CD4-positive, alpha-beta memory T cell (primary cell): Measurements from ENCODE around the gene EFHC2. TPM values are rescaled to one million over a fixed set of nuclear protein-coding genes. Genes with fewer than 3 reads are reported as not detected.

Experiments
- CTCF ChIA-PET: fragments of 350-600 bp; sonication (Branson Sonifier 250); formaldehyde crosslinking; loops from one replicate; lab custom pipeline; 2021; ENCODE audit warnings: inconsistent platforms; ENCODE audit not compliant: partially characterized antibody; lab: Charles Lee
- POLR2A ChIA-PET: fragments of 350-600 bp; sonication (Branson Sonifier 250); formaldehyde crosslinking; loops from one replicate; lab custom pipeline; 2021; ENCODE audit not compliant: partially characterized antibody; lab: Charles Lee
- DNase-seq, 5 donors: peaks; one replicate each; pipeline versions ENCODE4 v3.0.0 to v3.0.0-alpha.2; 2020 to 2022; ENCODE audit warnings: mixed read lengths in 1 of 5
- H3K27ac ChIP-seq: one replicate; pipeline ENCODE4 v1.7.0; 2013; ENCODE audit warnings: low read depth, low read length
- H3K27me3 ChIP-seq: 2 replicates; pipeline ENCODE4 v1.7.0; 2013; ENCODE audit warnings: mild to moderate bottlenecking, low read length, moderate library complexity; ENCODE audit not compliant: insufficient read depth
- H3K36me3 ChIP-seq: 2 replicates; pipeline ENCODE4 v1.7.0; 2013; ENCODE audit warnings: mild to moderate bottlenecking, low read length, moderate library complexity; ENCODE audit not compliant: insufficient read depth
- H3K4me1 ChIP-seq: 2 replicates; pipeline ENCODE4 v1.7.0; 2013; ENCODE audit warnings: mild to moderate bottlenecking, low read length, moderate library complexity; ENCODE audit not compliant: insufficient read depth
- H3K4me3 ChIP-seq, 2 donors: one replicate each; pipeline ENCODE4 v1.7.0; 2013; ENCODE audit warnings: low read length in 2 of 2, mild to moderate bottlenecking in 1 of 2
- H3K9me3 ChIP-seq, 2 donors: one replicate each; pipeline ENCODE4 v1.7.0; 2013; ENCODE audit warnings: low read length in 2 of 2, control low read depth in 1 of 2; ENCODE audit not compliant: control insufficient read depth in 1 of 2
- H3K27ac Mint-ChIP-seq, 7 donors: one replicate each; pipeline ENCODE4 v1.8.0; 2020 to 2021; ENCODE audit warnings: mixed read lengths in 7 of 7, mild to moderate bottlenecking in 6 of 7, inconsistent platforms in 3 of 7, moderate library complexity in 3 of 7
- H3K27me3 Mint-ChIP-seq, 2 donors: one replicate each; pipeline ENCODE4 v1.8.0; 2020 to 2021; ENCODE audit warnings: mixed read lengths in 2 of 2
- H3K36me3 Mint-ChIP-seq, 2 donors: one replicate each; pipeline ENCODE4 v1.8.0; 2020 to 2021; ENCODE audit warnings: mixed read lengths in 2 of 2, inconsistent platforms in 1 of 2, mild to moderate bottlenecking in 1 of 2
- H3K4me1 Mint-ChIP-seq, 4 donors: one replicate each; pipeline ENCODE4 v1.8.0; 2020 to 2021; ENCODE audit warnings: mixed read lengths in 4 of 4, mild to moderate bottlenecking in 1 of 4
- H3K4me3 Mint-ChIP-seq, 8 donors: one replicate each; pipeline ENCODE4 v1.8.0; 2020 to 2021; ENCODE audit warnings: mixed read lengths in 8 of 8, mild to moderate bottlenecking in 7 of 8, moderate library complexity in 6 of 8, inconsistent platforms in 3 of 8
- H3K9me3 Mint-ChIP-seq, 8 donors: one replicate each; pipeline ENCODE4 v1.8.0; 2020 to 2021; ENCODE audit warnings: mixed read lengths in 8 of 8, mild to moderate bottlenecking in 5 of 8, inconsistent platforms in 3 of 8, moderate library complexity in 1 of 8
- intact Hi-C: fragments of 100-400 bp; cut with micrococcal nuclease; formaldehyde crosslinking; loops from one replicate; pipeline ENCODE4 v1.15.1; 2023
- polyA plus RNA-seq, 2 donors: library from polyadenylated mRNA; unstranded; fragments of 300-500 nt; fragmentation: Illumina TruSeq; gene quantifications; one replicate each; pipeline ENCODE4 v1.2.3, GENCODE V29; 2021
- total RNA-seq, 2 experiments: library from RNA; stranded (reverse); gene quantifications; one replicate each; pipeline ENCODE4 v1.2.3, GENCODE V29; 2021

EFHC2 gene
- total and polyA plus RNA-seq, 4 experiments from 2014 or later, result 0.94 to 6.3 (median 3.5) TPM

GRCh38 chrX:44232081-44232480 is 111.4 kb downstream of the EFHC2 start:
- H3K27ac ChIP-seq, result no peak overlapping the region
- H3K4me1 Mint-ChIP-seq, result peaks cover 0 to 4% (median under 1%) of the 10 kb centered on the region in 4 donors
- intact Hi-C loops, result no loop called here
- H3K36me3 ChIP-seq, result no peaks in the 10 kb centered on the region
- no peaks in the 10 kb centered on the region for H3K9me3 ChIP-seq
- no peak overlapping the region for H3K4me3 ChIP-seq
- no peak for DNase-seq
- no peaks in the 10 kb centered on the region for H3K27me3 ChIP-seq
- CTCF ChIA-PET, result no interaction called here
- no peaks in the 10 kb centered on the region for H3K4me1 ChIP-seq
- no peak overlapping the region for H3K4me3 Mint-ChIP-seq
- POLR2A ChIA-PET, result no interaction called here
- H3K27ac Mint-ChIP-seq, result no peak overlapping the region
- no peaks in the 10 kb centered on the region for H3K9me3 Mint-ChIP-seq
- no peaks in the 10 kb centered on the region for H3K27me3 Mint-ChIP-seq
- peaks cover 0 to 3% of the 10 kb centered on the region in 2 donors for H3K36me3 Mint-ChIP-seq

GRCh38 chrX:44228621-44229020 is 114.9 kb downstream of the EFHC2 start:
- Histone ChIP-seq H3K4me3 (no peak overlapping the region), H3K9me3 (no peaks in the 10 kb centered on the region), H3K27ac (no peak overlapping the region), H3K36me3 (no peaks in the 10 kb centered on the region), H3K4me1 (no peaks in the 10 kb centered on the region), H3K27me3 (no peaks in the 10 kb centered on the region)
- ChIA-PET CTCF (no interaction called here), POLR2A (no interaction called here)
- no peaks in the 10 kb centered on the region for H3K27me3 Mint-ChIP-seq
- no peak overlapping the region for H3K4me3 Mint-ChIP-seq
- H3K9me3 Mint-ChIP-seq, result no peaks in the 10 kb centered on the region
- H3K36me3 Mint-ChIP-seq, result peaks cover 0 to 2% of the 10 kb centered on the region in 2 donors
- DNase-seq, result no peak
- H3K4me1 Mint-ChIP-seq, result peaks cover 0 to 6% (median under 1%) of the 10 kb centered on the region in 4 donors
- intact Hi-C loops, result no loop called here
- no peak overlapping the region for H3K27ac Mint-ChIP-seq

- Mint-ChIP-seq H3K36me3 (peaks cover 0 to 2% of the 10 kb centered on the region in 2 donors), H3K4me1 (peaks cover 0 to 6% (median under 1%) of the 10 kb centered on the region in 4 donors), H3K27ac (no peak overlapping the region), H3K9me3 (no peaks in the 10 kb centered on the region), H3K27me3 (no peaks in the 10 kb centered on the region), H3K4me3 (no peak overlapping the region)
- H3K27me3 ChIP-seq, result no peaks in the 10 kb centered on the region
- intact Hi-C loops, result no loop called here
- no peaks in the 10 kb centered on the region for H3K4me1 ChIP-seq
- H3K36me3 ChIP-seq, result no peaks in the 10 kb centered on the region
- ChIA-PET CTCF (no interaction called here), POLR2A (no interaction called here)
- no peaks in the 10 kb centered on the region for H3K9me3 ChIP-seq
- H3K4me3 ChIP-seq, result no peak overlapping the region
- no peak for DNase-seq
- no peak overlapping the region for H3K27ac ChIP-seq
These were observed 115.5 kb downstream of the EFHC2 start for GRCh38 chrX:44227991-44228390.

- peaks cover 0 to 2% of the 10 kb centered on the region in 2 donors for H3K36me3 Mint-ChIP-seq
- no peaks in the 10 kb centered on the region for H3K27me3 Mint-ChIP-seq
- no peak overlapping the region for H3K27ac Mint-ChIP-seq
- POLR2A ChIA-PET, result no interaction called here
- CTCF ChIA-PET, result no interaction called here
- intact Hi-C loops, result no loop called here
- no peaks in the 10 kb centered on the region for H3K4me1 ChIP-seq
- H3K4me1 Mint-ChIP-seq, result peaks cover 0 to 6% (median under 1%) of the 10 kb centered on the region in 4 donors
- no peak overlapping the region for H3K27ac ChIP-seq
- H3K4me3 ChIP-seq, result no peak overlapping the region
- H3K9me3 Mint-ChIP-seq, result no peaks in the 10 kb centered on the region
- no peak overlapping the region for H3K4me3 Mint-ChIP-seq
- H3K27me3 ChIP-seq, result no peaks in the 10 kb centered on the region
- no peaks in the 10 kb centered on the region for H3K36me3 ChIP-seq
- no peaks in the 10 kb centered on the region for H3K9me3 ChIP-seq
- DNase-seq, result no peak
These were observed 117.8 kb downstream of the EFHC2 start for GRCh38 chrX:44225667-44226066.

GRCh38 chrX:44224760-44225159 is 118.7 kb downstream of the EFHC2 start:
- Histone ChIP-seq H3K9me3 (no peaks in the 10 kb centered on the region), H3K4me3 (no peak overlapping the region), H3K27me3 (no peaks in the 10 kb centered on the region), H3K36me3 (no peaks in the 10 kb centered on the region), H3K27ac (no peak overlapping the region), H3K4me1 (no peaks in the 10 kb centered on the region)
- intact Hi-C loops, result no loop called here
- ChIA-PET POLR2A (no interaction called here), CTCF (no interaction called here)
- no peak for DNase-seq
- H3K27me3 Mint-ChIP-seq, result no peaks in the 10 kb centered on the region
- peaks cover 0 to 6% (median under 1%) of the 10 kb centered on the region in 4 donors for H3K4me1 Mint-ChIP-seq
- no peak overlapping the region for H3K4me3 Mint-ChIP-seq
- H3K36me3 Mint-ChIP-seq, result peaks cover 0 to 2% of the 10 kb centered on the region in 2 donors
- H3K27ac Mint-ChIP-seq, result no peak overlapping the region
- H3K9me3 Mint-ChIP-seq, result no peaks in the 10 kb centered on the region

GRCh38 chrX:44223150-44223549 is 120.3 kb downstream of the EFHC2 start:
- POLR2A ChIA-PET, result interaction anchor here (0.8 kb wide), 1 partner anchor 23 kb away, joined by 3 read pairs; no protein-coding TSS in a partner anchor
- CTCF ChIA-PET, result no interaction called here

GRCh38 chrX:44218465-44218864 is 125.0 kb downstream of the EFHC2 start:
- POLR2A ChIA-PET, result no interaction called here
- intact Hi-C loops, result no loop called here

More at GRCh38 chrX:44223150-44223549, 120.3 kb downstream of the EFHC2 start:
- Histone ChIP-seq H3K27ac (no peak overlapping the region), H3K9me3 (no peaks in the 10 kb centered on the region), H3K4me3 (no peak overlapping the region), H3K4me1 (no peaks in the 10 kb centered on the region), H3K27me3 (no peaks in the 10 kb centered on the region), H3K36me3 (no peaks in the 10 kb centered on the region)
- Mint-ChIP-seq H3K4me1 (peaks cover 0 to 6% (median under 1%) of the 10 kb centered on the region in 4 donors), H3K4me3 (peak overlapping the region in 1 of 8 donors; percentile 20), H3K36me3 (peaks cover 0 to 2% of the 10 kb centered on the region in 2 donors), H3K27me3 (no peaks in the 10 kb centered on the region), H3K9me3 (no peaks in the 10 kb centered on the region), H3K27ac (no peak overlapping the region)
- DNase-seq, result no peak
- intact Hi-C loops, result no loop called here

More at GRCh38 chrX:44218465-44218864, 125.0 kb downstream of the EFHC2 start:
- Histone ChIP-seq H3K4me1 (no peaks in the 10 kb centered on the region), H3K4me3 (no peak overlapping the region), H3K9me3 (no peaks in the 10 kb centered on the region), H3K27me3 (no peaks in the 10 kb centered on the region), H3K27ac (no peak overlapping the region), H3K36me3 (no peaks in the 10 kb centered on the region)
- Mint-ChIP-seq H3K4me3 (no peak overlapping the region), H3K9me3 (no peaks in the 10 kb centered on the region), H3K27me3 (no peaks in the 10 kb centered on the region), H3K36me3 (peaks cover 0 to 7% of the 10 kb centered on the region in 2 donors), H3K4me1 (no peaks in the 10 kb centered on the region), H3K27ac (no peak overlapping the region)
- no peak for DNase-seq
- CTCF ChIA-PET, result no interaction called here
